Thyroid gland (tissue), 4 donors: ENCODE data around the gene EXOC4.

Experiments
- POLR2A ChIP-seq, 2 donors: fragments of 450-650 bp; IDR thresholded peaks; one replicate each; pipeline ENCODE4 v1.6.1; 2017; ENCODE audit warnings: antibody characterized with exemption in 2 of 2, mild to moderate bottlenecking in 2 of 2, moderate library complexity in 1 of 2
- TF ChIP-seq, protein P1 (sequence below), 6 experiments: fragments of 200-600 bp in 3 of 6; fragments of 450-650 bp in 3 of 6; sonication (generic) in 3 of 6; IDR thresholded peaks; one replicate each; pipeline ENCODE4 v1.5.1; 2016 to 2019; ENCODE audit warnings: antibody characterized with exemption in 6 of 6, mild to moderate bottlenecking in 2 of 6, inconsistent platforms in 1 of 6, moderate library complexity in 1 of 6

DNA sequence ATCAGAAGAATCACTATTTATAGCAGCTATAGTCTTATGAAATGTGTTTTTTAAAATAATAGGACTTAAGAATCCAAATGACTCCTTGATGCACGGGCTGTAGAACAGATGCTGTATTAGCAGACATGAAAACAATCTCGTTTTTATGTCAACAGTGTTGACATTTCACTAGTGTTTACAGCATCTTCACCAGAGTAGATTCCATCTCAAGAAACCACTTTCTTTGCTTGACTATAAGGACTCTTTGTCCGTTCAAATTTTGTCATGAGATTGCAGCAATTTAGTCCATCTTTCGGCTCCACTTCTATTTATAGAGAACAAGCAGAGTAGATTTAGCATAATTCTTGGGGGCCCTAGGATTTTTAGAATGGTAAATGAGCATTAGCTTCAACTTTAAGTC, 295.1 kb downstream of the EXOC4 start:
- TF ChIP-seq, protein P1, sequence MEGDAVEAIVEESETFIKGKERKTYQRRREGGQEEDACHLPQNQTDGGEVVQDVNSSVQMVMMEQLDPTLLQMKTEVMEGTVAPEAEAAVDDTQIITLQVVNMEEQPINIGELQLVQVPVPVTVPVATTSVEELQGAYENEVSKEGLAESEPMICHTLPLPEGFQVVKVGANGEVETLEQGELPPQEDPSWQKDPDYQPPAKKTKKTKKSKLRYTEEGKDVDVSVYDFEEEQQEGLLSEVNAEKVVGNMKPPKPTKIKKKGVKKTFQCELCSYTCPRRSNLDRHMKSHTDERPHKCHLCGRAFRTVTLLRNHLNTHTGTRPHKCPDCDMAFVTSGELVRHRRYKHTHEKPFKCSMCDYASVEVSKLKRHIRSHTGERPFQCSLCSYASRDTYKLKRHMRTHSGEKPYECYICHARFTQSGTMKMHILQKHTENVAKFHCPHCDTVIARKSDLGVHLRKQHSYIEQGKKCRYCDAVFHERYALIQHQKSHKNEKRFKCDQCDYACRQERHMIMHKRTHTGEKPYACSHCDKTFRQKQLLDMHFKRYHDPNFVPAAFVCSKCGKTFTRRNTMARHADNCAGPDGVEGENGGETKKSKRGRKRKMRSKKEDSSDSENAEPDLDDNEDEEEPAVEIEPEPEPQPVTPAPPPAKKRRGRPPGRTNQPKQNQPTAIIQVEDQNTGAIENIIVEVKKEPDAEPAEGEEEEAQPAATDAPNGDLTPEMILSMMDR (IDR thresholded peaks at IDR 0.05): no peak
- TF ChIP-seq POLR2A (IDR thresholded peaks at IDR 0.05): no peak
